GM18520 (cell line): ENCODE results near the gene ATP6V0E2.
"Not testable (repeated sequence)": the region's sequence is repeated elsewhere in the genome, so short reads cannot be mapped to it uniquely, and the experiment has no call there.

Source experiments
- ATAC-seq: cut with Tn5 transposase; IDR thresholded peaks from one replicate; pipeline ENCODE4 v1.9.1; 2021; ENCODE audit not compliant: unreplicated experiment

Gene ATP6V0E2

GRCh38 chr7:149877890-149878522 lies 4.2 kb downstream of the ATP6V0E2 start:
- ATAC-seq, result no peak

DNA sequence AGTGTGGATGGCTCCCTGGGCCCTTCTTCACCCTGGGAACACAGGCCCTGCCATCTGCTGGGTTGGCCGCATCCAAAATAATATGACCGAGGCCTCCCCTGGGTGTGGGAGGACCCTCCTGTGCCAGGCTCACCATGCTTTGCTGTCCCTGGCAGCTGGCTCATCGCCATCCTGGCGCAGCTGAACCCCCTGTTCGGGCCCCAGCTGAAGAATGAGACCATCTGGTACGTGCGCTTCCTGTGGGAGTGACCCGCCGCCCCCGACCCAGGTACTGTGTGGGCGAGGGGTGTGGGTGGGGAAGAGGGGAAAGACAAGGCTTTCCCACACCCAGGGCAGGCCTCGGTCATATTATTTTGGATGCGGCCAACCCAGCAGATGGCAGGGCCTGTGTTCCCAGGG lies 4.8 kb downstream of the ATP6V0E2 start:
- ATAC-seq, result no peak

- ATAC-seq, result no peak
Measured at GRCh38 chr7:149879271-149879743, 5.5 kb downstream of the ATP6V0E2 start.

DNA sequence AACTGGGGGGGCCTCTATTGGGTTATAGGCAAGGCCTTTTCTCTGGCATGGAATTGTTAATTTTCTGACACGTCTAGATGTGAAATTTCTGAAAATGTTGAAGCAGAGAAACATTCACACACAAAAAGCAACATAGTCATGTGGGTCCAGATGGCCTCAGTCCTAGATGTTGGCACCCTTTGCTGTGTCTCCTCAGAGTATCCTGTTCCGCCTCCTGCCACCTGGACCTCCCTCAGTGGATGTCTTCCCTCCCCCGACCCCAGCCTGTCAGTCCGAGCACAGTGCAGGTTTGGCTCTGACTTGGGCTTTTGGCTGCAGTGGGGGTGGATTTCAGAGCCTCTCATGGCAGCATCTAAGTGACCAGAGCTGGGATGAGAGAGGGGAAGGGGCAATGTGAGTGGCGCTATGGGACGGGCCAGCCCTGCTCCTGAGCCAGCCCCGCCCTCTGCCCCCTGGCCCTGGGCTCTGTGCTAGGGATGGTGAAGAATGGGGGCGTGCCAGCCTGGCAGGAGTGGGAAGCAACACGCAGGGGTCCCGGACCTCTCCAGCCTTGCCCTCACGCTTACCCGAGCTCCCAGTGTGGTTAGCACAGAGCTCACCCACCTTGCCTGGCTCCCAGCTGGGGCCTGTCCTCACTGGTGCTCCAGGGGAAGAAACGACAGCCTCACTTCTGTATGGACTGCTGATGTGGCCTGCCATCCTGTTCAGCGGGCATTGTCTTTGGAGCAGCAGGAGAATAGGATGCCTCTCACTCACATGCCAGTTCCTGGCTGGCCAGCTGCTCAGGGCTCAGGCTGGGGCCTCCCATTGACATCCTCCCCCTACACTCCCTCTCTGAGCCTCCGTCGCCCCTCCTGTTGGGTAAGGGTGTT lies 6.2 kb downstream of the ATP6V0E2 start:
- no peak for ATAC-seq

DNA sequence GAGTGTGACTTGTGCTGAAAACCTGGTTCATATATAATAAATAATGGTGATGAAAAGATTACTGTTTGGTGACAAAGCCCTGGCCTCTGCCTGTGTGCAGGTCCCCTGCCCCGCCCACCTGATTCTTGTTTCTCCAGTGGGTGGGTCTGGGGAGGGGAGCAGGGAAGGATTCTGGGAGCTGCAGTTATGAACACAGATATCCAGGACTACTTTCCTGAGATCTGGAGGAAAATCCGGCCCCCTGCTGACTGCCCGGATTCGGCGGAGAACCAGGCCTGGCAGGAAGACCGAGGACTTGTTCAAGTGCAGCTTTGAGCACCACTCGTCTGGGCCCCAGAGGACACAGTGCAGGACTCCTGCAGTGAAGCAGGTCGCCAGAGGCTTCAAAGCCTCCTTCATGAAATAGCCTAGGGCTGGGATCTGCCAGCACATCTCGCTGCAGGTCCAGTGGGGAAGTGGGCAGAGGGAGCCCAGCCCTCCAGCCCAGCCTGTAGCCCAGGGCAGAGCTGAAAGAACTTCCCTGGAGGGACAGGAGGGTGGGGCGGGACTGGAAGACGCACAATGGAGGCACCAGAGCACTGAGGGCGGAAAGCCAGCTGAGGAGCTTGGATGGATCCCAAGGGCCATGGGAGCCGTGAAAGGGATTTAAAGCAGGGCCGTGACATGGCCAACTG lies 7.0 kb downstream of the ATP6V0E2 start:
- ATAC-seq, result no peak

GRCh38 chr7:149881328-149882247 lies 7.8 kb downstream of the ATP6V0E2 start:
- no peak for ATAC-seq

- ATAC-seq, result no peak
Measured at GRCh38 chr7:149882248-149883047, 8.7 kb downstream of the ATP6V0E2 start.

DNA sequence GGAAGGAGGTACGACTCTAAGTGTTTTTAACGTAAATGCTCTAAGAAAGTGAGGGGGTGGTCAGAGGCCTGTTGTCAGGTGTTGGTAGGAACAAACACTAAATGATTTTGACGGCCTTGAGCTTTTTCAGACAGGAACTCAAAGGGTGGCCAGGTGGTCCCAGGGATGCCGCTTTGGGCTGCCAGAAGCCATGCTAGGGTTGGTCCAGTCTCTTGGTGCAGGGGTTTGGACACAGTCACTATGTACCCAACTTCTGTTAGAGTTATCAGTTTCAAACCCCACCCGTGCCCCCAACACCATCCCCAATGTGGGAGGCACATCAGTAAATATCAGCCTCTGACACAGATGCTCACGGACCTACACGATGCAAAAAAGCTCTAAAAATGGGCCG lies 9.3 kb downstream of the ATP6V0E2 start:
- ATAC-seq, result no peak

GRCh38 chr7:149883452-149883861 lies 9.7 kb downstream of the ATP6V0E2 start:
- no peak for ATAC-seq

DNA sequence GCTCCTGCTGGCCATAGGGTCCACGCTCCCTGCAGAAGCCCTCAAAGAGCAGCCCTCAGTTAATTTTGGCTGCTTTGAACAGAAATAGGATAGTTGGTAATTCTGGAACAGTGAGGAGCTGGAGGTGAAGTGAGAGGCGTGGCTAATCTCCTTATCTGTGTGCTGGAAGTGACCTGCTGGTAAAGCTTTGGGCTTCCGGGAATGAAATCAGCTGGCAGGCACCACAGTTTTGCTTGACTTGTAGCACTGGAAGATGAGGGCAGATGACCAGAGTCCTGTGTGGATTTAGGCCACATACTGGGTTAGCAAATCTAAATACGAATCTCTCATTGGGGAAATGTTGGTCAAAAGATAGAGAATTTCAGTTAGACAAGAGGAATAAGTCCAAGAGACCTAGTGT lies 10.2 kb downstream of the ATP6V0E2 start:
- ATAC-seq, result no peak

GRCh38 chr7:149884541-149884940 lies 10.8 kb downstream of the ATP6V0E2 start:
- ATAC-seq, result no peak

DNA sequence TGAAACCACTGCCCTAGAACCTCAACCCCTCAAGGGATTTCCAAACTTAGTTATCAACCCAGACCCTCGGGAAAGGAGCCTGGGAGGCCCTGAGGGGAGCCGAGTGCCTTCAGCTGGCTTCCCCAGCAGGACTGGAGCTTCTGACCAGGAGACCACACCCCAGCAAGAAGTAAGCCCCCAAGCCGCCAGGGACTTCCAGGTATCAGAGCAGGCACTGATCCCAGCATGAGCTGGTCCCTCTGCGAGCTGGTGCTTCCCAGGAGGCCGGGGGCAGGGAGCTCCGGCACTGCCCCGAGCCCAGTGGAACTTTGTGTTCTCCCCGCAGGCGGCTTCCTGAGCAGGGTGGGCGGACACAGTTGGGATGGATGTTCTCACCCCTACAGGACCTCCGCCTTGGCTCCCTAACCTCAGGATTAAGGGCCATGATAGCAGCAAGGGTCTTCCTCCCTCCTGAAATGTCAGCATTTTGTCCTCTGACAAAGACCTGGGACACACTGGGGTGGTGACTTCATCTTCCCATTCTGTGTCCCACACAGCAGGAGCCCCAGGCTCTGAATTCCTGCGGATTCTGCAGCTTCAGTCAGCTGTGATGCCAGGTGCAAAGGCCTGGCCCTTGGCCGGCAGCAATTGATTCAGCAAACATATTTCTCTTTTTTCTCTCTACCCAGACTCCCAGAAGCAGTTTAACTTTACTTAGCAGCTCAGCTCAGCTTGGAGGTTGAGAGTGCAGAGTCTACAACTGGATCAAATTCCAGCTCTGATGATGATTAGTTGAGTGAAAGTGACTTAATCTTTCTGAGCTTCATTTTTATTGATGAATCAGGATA lies 11.6 kb downstream of the ATP6V0E2 start:
- no peak for ATAC-seq

GRCh38 chr7:149886018-149886415 lies 12.2 kb downstream of the ATP6V0E2 start:
- no peak for ATAC-seq

- ATAC-seq, result no peak
Measured at GRCh38 chr7:149887311-149887710, 13.5 kb downstream of the ATP6V0E2 start.

GRCh38 chr7:149890715-149891114 lies 16.9 kb downstream of the ATP6V0E2 start:
- not testable (repeated sequence) for ATAC-seq

DNA sequence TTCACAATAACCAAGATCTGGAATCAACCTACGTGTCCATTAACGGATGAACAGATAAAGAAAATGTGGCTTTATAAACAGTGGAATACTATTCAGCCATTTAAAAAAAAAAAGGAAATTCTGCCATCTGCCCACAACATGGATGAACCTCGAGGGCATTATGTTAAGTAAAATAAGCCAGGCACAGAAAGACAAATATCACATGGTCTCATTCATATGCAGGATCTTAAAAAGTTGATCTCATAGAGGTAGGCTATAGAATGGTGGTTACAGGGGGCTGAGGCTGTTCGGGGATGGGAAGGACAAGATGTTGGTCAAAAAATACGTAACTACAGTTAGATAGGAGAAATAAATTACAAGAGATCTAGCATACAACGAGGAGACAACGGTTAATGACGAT lies 21.2 kb downstream of the ATP6V0E2 start:
- ATAC-seq, result not testable (repeated sequence)

- ATAC-seq, result not testable (repeated sequence)
Measured at GRCh38 chr7:149907776-149908376, 34.1 kb downstream of the ATP6V0E2 start.

GRCh38 chr7:149910219-149910618 lies 36.5 kb downstream of the ATP6V0E2 start:
- not testable (repeated sequence) for ATAC-seq

GRCh38 chr7:149912126-149912525 lies 38.4 kb downstream of the ATP6V0E2 start:
- ATAC-seq, result not testable (repeated sequence)
